ENCODE data around the gene C1orf159.

Gene C1orf159

DNA sequence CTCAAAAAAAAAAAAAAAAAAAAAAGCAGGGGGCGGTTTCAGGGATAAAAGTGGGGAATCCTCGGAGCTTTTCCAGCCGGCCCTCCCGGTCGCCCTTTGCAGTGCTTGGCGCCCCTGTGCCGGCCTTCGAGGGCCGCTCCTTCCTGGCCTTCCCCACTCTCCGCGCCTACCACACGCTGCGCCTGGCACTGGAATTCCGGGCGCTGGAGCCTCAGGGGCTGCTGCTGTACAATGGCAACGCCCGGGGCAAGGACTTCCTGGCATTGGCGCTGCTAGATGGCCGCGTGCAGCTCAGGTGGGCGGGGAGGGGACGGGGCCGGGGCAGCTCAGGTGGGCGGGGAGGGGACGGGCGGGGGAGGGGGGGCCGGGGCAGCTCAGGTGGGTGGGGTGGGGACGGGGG, 67.1 kb downstream of the C1orf159 start:
- DNase-seq: no peak

DNA sequence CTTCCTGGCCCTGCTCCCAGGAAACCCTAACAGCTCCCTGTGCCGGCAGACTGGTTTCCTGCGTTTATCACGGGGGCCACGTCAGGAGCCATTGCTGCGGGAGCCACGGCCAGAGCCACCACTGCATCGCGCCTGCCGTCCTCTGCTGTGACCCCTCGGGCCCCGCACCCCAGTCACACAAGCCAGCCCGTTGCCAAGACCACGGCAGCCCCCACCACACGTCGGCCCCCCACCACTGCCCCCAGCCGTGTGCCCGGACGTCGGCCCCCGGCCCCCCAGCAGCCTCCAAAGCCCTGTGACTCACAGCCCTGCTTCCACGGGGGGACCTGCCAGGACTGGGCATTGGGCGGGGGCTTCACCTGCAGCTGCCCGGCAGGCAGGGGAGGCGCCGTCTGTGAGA, 67.9 kb downstream of the C1orf159 start:
- DNase-seq: no peak

DNA sequence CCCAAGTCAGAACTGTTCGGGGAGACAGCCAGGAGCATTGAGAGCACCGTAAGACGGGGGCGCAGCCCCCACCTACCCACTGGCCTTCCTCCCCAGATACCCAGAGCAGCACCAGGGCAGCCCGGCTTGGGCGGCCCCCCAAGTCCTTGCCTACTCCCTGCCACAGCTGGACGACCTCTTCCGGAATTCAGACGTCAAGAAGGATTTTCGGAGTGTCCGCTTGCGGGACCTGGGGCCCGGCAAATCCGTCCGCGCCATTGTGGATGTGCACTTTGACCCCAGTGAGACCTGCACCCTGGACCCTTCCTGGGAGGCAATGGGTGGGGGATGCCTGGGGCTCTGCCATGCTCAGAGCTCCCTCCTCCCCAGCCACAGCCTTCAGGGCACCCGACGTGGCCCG, 68.5 kb downstream of the C1orf159 start:
- DNase-seq: no peak

DNA sequence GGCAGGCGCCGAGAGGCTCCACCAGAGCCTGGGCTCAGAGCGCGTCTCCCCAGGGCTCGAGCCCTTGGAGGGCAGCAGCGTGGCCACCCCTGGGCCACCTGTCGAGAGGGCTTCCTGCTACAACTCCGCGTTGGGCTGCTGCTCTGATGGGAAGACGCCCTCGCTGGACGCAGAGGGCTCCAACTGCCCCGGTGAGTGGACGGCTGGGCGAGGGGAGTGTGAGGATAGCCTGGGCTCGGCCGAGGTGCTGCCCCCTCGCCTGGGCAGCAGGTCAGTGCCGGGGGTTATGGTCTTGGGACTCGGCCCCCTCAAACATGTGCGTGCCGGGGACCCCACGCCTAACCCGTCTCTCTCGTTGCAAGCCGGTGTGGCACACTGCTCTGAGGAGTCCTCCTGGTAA, 69.1 kb downstream of the C1orf159 start:
- no peak for DNase-seq

DNA sequence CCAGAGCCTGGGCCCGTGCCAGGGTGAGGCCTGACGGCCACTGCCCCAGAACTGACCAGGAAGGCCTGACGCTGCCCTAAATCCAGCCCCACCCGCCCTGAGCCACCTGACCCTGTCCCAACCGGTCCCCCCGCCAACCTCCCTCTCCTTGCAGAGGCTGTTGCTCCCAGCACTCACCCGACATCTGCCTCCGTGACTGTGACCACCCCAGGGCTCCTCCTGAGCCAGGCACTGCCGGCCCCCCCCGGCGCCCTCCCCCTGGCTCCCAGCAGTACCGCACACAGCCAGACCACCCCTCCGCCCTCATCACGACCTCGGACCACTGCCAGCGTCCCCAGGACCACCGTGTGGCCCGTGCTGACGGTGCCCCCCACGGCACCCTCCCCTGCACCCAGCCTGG, 69.6 kb downstream of the C1orf159 start:
- no peak for DNase-seq

DNA sequence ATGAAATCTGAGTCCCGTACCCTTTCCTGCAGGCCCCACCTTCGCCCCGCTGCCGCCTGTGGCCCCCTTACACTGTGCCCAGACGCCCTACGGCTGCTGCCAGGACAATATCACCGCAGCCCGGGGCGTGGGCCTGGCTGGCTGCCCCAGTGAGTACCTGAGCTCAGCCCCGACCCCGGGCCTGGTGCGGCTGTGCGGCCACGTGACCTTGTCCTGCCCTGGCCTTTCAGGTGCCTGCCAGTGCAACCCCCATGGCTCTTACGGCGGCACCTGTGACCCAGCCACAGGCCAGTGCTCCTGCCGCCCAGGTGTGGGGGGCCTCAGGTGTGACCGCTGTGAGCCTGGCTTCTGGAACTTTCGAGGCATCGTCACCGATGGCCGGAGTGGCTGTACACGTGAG, 70.8 kb downstream of the C1orf159 start:
- no peak for DNase-seq

DNA sequence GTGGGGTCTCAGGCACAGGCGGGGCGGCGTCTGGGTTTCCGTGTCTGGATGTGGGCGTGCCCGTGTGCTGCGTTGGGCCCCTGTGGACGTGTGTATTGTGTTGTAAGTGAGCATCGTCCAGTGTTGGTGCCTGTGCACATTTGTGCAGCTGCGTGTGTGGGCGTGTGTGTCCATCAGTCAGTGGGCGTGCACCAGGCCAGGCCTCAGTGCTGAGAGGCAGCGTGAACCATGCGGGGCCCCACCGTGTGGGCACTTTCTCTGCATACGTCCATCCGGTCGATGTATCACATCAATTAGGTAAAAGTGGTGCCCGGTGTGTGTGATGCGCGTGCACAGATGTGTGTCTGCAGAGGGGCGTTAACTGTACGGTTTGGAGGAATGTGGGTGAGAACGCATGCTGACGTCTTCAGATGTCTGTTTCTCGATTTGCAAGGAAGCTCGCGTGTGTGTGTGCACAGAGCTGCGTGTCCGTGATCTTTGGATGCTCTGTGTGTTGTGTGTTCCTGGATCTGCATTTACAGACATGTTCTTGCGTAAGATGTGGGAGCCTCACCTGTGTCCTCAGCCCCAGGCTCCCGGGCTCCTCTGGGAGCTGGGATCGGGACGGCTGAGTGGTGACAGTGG, 71.3 kb downstream of the C1orf159 start:
- no peak for DNase-seq

DNA sequence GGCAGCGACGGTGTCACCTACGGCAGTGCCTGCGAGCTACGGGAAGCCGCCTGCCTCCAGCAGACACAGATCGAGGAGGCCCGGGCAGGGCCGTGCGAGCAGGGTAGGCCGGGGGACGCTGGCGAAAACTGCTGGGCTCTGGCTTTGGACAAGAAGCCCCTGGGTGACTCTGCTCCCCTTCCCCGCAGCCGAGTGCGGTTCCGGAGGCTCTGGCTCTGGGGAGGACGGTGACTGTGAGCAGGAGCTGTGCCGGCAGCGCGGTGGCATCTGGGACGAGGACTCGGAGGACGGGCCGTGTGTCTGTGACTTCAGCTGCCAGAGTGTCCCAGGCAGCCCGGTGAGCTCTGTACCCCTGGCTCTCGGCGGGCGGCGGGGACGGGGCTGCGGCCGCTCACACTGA, 72.0 kb downstream of the C1orf159 start:
- DNase-seq: no peak

DNA sequence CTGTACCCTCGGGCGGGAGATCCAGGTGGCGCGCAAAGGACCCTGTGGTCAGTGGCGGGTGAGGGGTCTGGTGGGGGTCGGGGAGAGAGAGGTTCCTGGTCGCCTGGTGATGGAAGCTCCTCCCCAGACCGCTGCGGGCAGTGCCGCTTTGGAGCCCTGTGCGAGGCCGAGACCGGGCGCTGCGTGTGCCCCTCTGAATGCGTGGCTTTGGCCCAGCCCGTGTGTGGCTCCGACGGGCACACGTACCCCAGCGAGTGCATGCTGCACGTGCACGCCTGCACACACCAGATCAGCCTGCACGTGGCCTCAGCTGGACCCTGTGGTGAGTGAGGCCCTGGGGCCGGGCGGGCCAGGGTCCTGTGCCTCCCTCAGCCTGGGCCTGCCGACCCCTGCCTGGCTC, 72.5 kb downstream of the C1orf159 start:
- no peak for DNase-seq

DNA sequence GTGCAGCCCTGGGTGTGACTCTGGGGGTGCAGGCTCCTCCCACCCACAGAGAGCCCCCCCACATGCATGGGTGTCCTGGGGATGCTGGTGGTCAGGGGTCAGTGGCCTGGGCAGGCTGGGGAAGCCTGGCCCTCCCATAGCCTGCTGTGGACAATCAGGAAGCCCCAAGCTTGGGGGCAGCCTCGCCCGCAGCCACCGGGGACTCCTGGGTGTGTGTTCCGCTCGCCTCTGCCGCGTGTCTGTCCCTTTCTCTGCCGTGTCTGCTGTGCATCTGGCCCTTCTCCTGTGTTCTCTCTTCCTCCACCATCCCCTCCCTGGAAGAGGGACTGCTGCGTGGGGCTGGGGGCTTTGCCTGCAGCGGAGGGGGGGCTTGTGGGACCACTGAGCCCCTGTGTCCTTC, 73.1 kb downstream of the C1orf159 start:
- no peak for DNase-seq

DNA sequence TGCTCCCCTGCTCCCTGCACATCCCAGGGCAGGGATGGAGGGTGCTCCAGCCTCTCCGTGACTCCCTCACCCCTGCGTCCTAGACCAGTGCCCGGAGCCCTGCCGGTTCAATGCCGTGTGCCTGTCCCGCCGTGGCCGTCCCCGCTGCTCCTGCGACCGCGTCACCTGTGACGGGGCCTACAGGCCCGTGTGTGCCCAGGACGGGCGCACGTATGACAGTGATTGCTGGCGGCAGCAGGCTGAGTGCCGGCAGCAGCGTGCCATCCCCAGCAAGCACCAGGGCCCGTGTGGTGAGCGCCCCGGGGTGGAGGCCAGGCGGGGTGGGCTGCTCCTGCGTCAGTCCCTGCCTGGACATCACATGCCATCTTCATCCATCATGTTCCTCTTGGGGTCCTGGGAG, 74.0 kb downstream of the C1orf159 start:
- no peak for DNase-seq

DNA sequence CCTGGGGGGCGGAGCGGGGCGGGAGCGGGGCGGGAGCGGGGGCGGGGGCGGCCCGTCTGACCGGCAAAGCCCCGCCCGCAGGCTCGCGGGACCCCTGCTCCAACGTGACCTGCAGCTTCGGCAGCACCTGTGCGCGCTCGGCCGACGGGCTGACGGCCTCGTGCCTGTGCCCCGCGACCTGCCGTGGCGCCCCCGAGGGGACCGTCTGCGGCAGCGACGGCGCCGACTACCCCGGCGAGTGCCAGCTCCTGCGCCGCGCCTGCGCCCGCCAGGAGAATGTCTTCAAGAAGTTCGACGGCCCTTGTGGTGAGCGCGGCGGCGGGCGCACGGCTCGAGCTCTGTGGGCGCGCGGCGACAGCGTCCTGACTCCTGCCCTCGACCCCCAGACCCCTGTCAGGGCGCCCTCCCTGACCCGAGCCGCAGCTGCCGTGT, 74.8 kb downstream of the C1orf159 start:
- no peak for DNase-seq

DNA sequence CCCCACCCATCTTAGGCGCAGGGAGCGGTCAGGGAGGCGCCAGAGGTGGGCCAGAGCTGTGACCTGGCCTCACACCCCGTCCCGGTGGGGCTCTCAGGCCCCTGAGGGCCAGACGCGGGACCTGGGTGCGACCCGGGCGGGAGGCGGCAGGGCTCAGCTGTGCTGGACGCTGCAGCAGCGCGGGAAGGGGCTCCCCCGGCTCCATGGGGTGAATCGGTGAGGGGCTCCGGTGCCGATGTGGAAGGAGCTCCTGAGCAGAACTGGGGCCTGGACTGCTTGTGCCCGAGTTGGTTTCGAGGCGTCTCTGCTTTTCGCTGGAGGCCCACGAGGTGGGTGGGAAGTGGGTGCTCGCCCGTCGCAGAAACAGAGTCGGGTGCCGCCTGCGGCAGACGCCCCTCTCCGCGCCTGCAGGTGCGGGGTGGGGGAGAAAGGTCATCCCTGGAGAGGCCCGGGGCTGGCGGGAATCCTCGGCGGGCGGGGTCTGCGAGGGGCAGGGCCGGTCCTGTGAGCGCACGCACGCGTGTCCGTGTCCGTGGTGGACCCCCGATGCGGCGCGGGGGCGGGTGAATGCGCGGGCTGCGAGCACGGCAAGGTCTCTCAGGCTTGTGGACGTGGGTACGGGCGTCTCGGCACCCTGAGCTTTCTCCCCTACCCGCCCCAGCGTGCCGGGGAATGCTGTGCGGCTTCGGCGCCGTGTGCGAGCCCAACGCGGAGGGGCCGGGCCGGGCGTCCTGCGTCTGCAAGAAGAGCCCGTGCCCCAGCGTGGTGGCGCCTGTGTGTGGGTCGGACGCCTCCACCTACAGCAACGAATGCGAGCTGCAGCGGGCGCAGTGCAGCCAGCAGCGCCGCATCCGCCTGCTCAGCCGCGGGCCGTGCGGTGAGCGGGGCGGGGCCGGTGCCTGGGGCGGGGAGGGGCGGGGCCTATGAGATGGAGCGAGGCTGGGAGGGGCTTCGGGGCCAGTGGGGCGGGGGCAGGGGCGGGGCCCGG, 75.6 kb downstream of the C1orf159 start:
- DNase-seq: no peak

DNA sequence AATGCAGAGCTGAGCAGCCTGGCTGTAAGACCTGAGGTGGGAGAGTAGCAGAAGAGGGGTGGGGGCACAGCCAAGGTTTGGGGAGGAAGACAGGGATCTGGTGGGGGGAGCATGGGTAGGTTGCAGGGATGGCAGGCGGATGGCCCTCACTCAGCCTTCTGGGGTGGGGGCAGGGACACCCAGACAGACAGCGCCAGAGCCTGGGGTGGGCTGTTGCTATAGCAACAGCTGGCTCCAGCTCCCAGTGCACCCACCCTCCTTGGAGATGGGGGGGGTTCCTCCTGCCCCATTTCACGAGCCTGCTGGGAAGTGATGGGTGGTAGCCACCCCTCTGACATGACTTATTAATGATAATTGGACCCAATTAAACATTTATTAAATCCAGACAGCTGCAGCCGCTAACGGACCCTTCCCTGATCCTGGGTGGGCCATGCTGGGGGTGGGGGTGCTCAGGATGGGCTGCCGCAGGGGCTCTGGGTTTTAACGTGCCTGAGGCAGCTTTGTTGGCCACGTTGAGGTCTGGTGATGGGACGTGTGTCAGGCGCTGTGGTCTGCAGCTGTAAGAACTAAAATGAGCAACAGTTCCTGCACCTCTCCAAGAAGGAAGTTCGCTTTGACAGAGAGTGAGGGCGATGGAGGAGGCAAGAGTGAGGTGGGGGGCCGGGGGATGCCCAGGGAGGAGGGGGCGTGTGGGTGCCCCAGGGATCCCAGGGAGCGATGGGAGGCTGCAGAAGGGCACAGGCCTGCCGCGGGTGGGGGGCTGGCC, 76.6 kb downstream of the C1orf159 start:
- DNase-seq: no peak

DNA sequence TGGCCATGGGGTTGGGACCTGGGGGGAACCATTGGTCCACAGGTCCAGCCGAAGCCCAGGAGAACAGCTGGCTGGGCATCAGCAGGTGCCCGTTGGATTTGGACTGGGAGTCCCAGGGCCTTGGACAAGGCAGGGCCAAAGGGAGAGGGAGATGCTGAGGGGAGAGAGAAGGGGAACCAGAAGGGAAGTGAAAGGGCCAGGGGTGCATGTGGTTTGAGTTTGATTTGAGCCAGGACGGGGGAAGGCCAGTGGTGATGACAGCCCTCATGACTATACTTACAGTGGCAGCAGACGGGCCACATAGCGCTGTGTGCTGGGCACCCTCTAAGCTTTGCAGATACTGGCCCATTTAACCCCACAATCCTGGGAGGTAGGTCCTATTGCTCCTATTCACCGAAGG, 77.2 kb downstream of the C1orf159 start:
- DNase-seq: no peak

DNA sequence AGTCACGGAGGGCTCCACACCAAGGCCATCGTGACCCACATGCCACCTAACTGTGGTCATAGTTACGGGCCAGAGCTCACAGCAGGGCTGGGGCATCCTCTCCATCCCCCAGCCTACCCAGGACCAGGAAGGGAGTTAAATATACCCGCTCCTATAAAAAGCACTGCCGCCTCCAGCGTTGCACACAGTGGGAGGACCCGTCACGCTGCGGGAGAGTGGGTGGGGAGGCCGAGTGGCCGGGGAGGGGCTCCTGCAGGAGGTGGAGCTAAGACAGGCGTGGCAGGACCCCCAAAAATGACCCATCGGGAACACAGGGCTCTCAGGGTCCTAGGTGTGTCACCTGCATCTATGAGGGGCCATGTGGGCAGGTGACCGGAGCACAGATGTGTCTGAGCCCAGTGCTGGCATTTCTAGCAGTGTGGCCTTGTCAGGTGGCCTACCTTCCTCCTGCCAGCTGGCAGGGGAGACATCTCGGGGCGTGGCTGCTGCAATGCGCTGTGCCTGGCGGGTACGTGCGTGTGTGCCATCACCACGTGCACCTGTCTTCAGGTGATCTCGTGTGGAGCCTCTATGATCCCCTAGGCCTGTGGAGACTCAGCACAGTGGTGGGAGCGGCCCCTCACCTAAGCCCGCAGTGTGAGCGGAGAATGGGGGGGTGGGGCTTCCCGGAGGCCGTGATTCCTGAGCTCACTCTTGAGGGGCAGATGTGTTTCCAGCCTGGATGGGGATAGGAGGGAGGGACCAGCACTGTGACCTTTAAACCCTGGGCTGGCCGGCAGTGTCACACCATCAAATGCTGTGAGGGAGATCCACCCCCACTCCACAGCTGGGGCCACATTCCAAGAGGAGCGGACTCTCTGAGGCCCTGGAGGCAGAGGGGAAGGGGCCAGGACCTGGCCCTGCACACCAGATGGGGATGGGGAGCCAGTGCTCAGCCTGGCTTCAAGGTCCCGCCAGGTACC, 78.2 kb downstream of the C1orf159 start:
- DNase-seq: no peak

DNA sequence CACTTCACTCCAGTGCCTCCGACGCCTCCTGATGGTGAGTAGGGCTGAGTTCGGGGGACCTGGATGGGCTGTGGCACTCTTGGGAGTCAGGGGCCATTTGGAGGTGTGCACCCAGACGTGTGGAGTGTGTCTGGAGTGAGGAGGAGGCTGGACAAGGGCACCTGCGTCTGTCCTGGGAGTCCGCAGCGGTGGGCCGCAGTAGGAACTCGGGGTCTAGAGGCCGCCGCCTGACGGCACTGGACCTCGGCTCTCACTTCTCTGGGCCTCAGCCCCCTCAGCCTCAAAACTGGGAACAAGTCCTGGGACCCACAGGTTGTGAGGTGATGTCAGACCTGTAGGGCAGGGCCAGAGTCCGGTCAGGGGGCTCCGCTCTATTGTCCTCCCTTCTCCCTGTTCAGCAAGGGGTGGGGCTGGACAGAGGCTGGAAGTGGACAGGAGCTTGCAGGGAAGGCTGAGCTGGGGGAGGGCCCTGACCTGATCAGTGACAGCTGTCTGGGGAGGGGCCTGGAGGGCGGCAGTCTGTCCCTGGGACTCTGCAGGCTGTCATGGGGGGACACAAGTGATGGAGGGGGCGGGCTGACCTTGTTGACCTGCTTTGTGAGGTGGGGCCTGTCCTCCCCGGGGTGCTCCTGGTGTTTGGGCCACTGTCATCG, 80.5 kb downstream of the C1orf159 start:
- DNase-seq: no peak

DNA sequence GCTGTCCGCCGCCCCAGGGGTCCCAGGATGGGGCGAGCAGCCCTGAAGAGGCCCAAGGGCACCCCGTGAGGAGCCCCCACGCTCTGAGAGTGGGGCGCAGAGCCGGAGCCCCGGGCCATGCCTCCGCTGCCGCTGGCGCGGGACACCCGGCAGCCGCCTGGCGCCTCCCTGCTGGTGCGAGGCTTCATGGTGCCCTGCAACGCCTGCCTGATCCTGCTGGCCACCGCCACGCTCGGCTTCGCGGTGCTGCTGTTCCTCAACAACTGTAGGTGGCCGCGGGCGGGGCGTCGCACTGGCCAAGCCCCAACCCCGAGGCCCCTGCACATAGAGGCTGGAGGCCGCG, 81.5 kb downstream of the C1orf159 start:
- no peak for DNase-seq

DNA sequence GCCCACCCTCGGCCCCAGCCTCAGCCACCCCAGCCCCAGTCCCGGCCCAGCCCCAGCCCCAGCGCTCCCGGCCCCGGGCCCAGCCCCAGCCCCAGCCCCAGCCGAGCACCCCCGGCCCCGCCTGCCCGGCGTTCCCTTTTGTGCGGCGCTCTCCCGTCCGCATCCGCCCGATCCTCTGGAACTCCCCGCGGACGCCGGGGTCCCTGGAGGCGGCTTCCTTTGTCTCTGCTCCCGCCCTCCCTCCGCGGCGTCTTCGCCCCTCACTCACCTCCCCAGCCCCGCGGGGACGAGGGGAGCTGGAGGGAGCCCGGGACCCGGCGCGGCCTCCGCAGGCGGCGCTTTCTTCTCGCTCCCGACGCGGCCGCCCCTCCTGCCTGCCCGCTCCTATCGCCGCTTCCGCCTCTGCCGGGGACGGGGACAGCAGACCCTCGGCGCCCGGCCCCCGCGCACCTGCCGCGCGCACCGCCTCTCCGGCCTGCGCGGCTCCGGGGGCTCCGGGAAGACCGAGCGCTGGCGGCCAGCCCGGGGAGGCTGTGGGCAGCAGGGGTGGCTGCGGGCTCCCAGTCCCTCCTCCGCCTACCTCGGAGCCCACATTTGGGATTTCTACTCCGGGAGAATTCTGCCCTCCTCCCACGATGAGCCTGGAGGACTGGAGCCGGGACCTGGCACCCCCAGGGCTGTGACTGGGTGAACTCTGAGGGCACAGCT, 82.0 kb downstream of the C1orf159 start:
- DNase-seq: no peak

DNA sequence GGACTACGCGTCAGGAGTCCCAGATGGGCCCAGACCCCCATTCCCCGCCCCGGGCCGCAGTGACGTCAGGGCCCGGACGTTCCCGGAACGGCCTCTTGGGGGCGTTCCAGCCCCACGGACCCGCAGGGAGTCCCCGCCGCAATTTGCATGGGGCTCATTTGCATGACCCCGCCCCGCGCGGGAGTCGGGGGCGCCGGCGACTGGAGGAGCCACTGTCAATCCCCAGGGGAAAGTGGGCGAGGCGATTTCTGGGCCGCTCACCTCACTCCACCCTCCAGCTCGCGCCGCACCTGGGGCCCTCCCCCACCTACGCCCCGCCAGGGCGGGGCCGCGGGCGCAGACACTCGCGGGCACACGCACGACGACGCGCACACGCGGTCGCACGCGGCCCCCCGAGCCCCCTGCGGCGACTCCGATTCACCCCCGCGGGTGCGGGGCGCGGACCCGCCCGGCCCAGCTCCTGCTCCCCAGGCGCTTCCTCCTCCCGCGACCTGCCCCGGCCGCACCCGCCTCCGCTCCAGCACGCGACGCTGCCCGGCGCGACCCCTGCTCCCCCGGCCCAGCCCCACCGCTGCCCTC, 82.8 kb downstream of the C1orf159 start:
- DNase-seq: no peak

DNA sequence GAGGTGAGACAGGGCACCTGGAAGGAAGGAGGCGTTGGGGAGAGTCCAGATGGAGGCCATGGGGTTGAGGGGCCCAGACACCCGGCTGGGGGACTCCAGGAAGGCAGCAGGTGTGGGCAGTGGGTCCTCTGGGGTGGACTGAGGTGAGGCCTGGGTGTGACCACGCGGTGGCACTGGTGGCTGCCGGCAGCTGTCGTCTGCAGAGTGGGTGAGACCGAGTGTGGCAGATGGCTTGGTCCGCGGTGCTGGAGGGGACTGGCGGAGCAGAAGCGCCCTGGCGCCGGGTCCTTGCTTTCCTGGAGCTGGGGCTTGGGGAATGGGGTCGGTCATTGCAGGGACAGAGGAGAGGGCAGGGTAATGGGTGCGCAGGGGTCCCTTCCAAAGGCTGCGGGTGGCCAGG, 83.5 kb downstream of the C1orf159 start:
- DNase-seq: no peak
